Measurements from ENCODE around the gene SHROOM3.

Gene SHROOM3

GRCh38 chr4:76780781-76781697, 346.0 kb downstream of the SHROOM3 start:
- no peak for DNase-seq (ENCODE audit: low read depth in 2 of 2)

- DNase-seq (ENCODE audit: low read depth in 2 of 2), result peak; percentile 81 to 82
These were observed 346.9 kb downstream of the SHROOM3 start for GRCh38 chr4:76781698-76782595.

GRCh38 chr4:76782837-76783236, 347.8 kb downstream of the SHROOM3 start:
- DNase-seq (ENCODE audit: low read depth in 2 of 2), result peak in 1 of 2 experiments; percentile 57

- no peak for DNase-seq (ENCODE audit: low read depth in 2 of 2)
These were observed 348.8 kb downstream of the SHROOM3 start for GRCh38 chr4:76783836-76784235.

GRCh38 chr4:76784237-76784636, 349.2 kb downstream of the SHROOM3 start:
- no peak for DNase-seq (ENCODE audit: low read depth in 2 of 2)

GRCh38 chr4:76787898-76788297, 352.9 kb downstream of the SHROOM3 start:
- DNase-seq (ENCODE audit: low read depth in 2 of 2), result no peak

GRCh38 chr4:76790377-76790776, 355.3 kb downstream of the SHROOM3 start:
- DNase-seq (ENCODE audit: low read depth in 2 of 2), result no peak

GRCh38 chr4:76791479-76791878, 356.4 kb downstream of the SHROOM3 start:
- no peak for DNase-seq (ENCODE audit: low read depth in 2 of 2)

GRCh38 chr4:76792418-76792817, 357.4 kb downstream of the SHROOM3 start:
- no peak for DNase-seq (ENCODE audit: low read depth in 2 of 2)

- DNase-seq (ENCODE audit: low read depth in 2 of 2), result no peak
These were observed 360.2 kb downstream of the SHROOM3 start for GRCh38 chr4:76795243-76795642.

GRCh38 chr4:76799140-76799539, 364.1 kb downstream of the SHROOM3 start:
- no peak for DNase-seq (ENCODE audit: low read depth in 2 of 2)

GRCh38 chr4:76799718-76800117, 364.7 kb downstream of the SHROOM3 start:
- DNase-seq (ENCODE audit: low read depth in 2 of 2), result no peak

- DNase-seq (ENCODE audit: low read depth in 2 of 2), result no peak
These were observed 365.9 kb downstream of the SHROOM3 start for GRCh38 chr4:76800902-76801301.

GRCh38 chr4:76801621-76802235, 366.7 kb downstream of the SHROOM3 start:
- DNase-seq (ENCODE audit: low read depth in 2 of 2), result peak in 1 of 2 experiments; percentile 46

GRCh38 chr4:76802236-76803021, 367.4 kb downstream of the SHROOM3 start:
- DNase-seq (ENCODE audit: low read depth in 2 of 2), result no peak

- peak in 1 of 2 experiments; percentile 36 for DNase-seq (ENCODE audit: low read depth in 2 of 2)
These were observed 368.5 kb downstream of the SHROOM3 start for GRCh38 chr4:76803522-76803921.

- no peak for DNase-seq (ENCODE audit: low read depth in 2 of 2)
These were observed 369.1 kb downstream of the SHROOM3 start for GRCh38 chr4:76804096-76804495.

GRCh38 chr4:76806346-76806745, 371.3 kb downstream of the SHROOM3 start:
- no peak for DNase-seq (ENCODE audit: low read depth in 2 of 2)

GRCh38 chr4:76806757-76807156, 371.7 kb downstream of the SHROOM3 start:
- no peak for DNase-seq (ENCODE audit: low read depth in 2 of 2)

GRCh38 chr4:76809594-76810305, 374.7 kb downstream of the SHROOM3 start:
- DNase-seq (ENCODE audit: low read depth in 2 of 2), result no peak
